IPS-15b (cell line): ENCODE data around the gene ZFYVE1.
"Not testable (repeated sequence)": the region's sequence is repeated elsewhere in the genome, so short reads cannot be mapped to it uniquely, and the experiment has no call there.

ENCODE experiments used
- H3K27me3 ChIP-seq: one replicate; pipeline ENCODE4 v1.6.1; 2013; ENCODE audit warnings: low read length; ENCODE audit not compliant: control insufficient read depth, insufficient read depth
- H3K36me3 ChIP-seq: one replicate; pipeline ENCODE4 v1.6.1; 2013; ENCODE audit warnings: low read length; ENCODE audit not compliant: control insufficient read depth, insufficient read depth
- H3K4me1 ChIP-seq: one replicate; pipeline ENCODE4 v1.6.1; 2013; ENCODE audit warnings: mild to moderate bottlenecking, low read length; ENCODE audit not compliant: control insufficient read depth, insufficient read depth
- H3K4me3 ChIP-seq: one replicate; pipeline ENCODE4 v1.5.1; 2013; ENCODE audit warnings: low read depth, low read length
- H3K9ac ChIP-seq: one replicate; pipeline ENCODE4 v1.6.1; 2013; ENCODE audit warnings: low read depth, mild to moderate bottlenecking, low read length
- H3K9me3 ChIP-seq: one replicate; pipeline ENCODE4 v1.6.1; 2013; ENCODE audit warnings: mild to moderate bottlenecking, low read length; ENCODE audit not compliant: control insufficient read depth, insufficient read depth

Gene ZFYVE1, protein sequence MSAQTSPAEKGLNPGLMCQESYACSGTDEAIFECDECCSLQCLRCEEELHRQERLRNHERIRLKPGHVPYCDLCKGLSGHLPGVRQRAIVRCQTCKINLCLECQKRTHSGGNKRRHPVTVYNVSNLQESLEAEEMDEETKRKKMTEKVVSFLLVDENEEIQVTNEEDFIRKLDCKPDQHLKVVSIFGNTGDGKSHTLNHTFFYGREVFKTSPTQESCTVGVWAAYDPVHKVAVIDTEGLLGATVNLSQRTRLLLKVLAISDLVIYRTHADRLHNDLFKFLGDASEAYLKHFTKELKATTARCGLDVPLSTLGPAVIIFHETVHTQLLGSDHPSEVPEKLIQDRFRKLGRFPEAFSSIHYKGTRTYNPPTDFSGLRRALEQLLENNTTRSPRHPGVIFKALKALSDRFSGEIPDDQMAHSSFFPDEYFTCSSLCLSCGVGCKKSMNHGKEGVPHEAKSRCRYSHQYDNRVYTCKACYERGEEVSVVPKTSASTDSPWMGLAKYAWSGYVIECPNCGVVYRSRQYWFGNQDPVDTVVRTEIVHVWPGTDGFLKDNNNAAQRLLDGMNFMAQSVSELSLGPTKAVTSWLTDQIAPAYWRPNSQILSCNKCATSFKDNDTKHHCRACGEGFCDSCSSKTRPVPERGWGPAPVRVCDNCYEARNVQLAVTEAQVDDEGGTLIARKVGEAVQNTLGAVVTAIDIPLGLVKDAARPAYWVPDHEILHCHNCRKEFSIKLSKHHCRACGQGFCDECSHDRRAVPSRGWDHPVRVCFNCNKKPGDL

DNA sequence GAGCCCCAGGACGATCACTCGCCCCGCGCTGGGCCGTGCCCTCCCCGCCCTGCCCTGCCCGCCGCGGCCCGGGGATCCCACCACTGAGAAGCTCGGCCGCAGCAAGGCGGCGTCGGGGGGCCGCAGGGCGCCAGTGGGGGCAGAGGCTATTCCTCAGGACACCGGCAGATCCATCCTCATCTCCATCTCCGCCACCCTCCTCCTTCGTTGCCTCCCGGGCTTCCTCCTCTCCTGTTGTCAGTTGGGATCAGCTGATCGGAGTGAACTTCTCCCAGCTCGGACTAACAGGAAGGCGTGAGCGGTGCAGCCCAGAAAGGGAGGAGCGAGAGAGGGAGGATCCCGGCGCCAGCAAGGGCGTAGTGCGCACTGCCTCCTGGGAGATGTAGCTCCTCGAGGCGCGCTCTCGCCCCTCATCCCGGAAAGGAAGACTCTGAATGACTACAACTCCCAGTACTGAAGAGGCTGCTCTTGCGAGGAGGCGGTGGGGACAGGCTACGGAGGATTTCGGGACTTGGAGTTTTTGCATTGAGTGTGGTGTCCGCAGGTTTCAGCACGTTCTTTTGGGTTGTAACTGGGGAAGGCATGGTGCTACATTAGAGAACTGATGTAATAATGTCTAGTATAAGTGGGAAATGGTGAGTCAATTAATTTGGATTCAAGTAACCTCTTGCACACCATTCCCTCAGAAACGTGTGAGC is at the start of gene ZFYVE1:
Gene ZFYVE1, minus strand, starts transcription at position 262 of the 698 bp plus-strand sequence. CDS start 2,598 bp downstream, outside the sequence.
- peak within 1 kb of the TSS; percentile 82 for H3K4me3 ChIP-seq
- peaks cover 7% of the 10 kb centered on the region for H3K36me3 ChIP-seq
- H3K9me3 ChIP-seq: no peaks in the 10 kb centered on the region
- H3K4me1 ChIP-seq: peaks cover 1% of the 10 kb centered on the region
- H3K27me3 ChIP-seq: no peaks in the 10 kb centered on the region
- peak within 1 kb of the TSS; percentile 73 for H3K9ac ChIP-seq

DNA sequence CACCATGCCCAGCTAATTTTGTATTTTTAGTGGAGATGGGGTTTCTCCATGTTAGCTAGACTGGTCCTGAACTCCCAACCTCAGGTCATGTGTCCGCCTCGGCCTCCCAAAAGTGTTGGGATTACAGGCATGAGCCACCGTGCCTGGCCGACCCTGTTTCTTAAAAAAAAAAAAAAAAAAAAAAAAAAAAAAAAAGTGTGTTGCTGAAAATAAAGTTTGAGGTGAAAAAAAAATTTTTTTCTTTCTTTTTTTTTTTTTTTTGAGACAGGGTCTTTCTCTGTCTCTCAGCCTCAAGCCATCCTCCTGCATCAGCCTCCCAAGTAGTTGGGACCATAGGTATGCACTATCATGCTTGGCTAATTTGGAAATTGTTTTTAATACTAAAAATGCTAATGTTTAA is 42.7 kb upstream of the ZFYVE1 start:
- Histone ChIP-seq H3K4me1 (peaks cover 4% of the 10 kb centered on the region), H3K4me3 (no peak overlapping the region), H3K27me3 (no peaks in the 10 kb centered on the region), H3K9ac (no peak overlapping the region), H3K9me3 (no peaks in the 10 kb centered on the region), H3K36me3 (peaks cover 6% of the 10 kb centered on the region)

GRCh38 chr14:73058922-73059673 is 32.2 kb upstream of the ZFYVE1 start:
- Histone ChIP-seq H3K27me3 (no peaks in the 10 kb centered on the region), H3K4me1 (no peaks in the 10 kb centered on the region), H3K36me3 (peaks cover 3% of the 10 kb centered on the region), H3K4me3 (peak overlapping the region; percentile 99), H3K9me3 (no peaks in the 10 kb centered on the region), H3K9ac (peak overlapping the region; percentile 98)

DNA sequence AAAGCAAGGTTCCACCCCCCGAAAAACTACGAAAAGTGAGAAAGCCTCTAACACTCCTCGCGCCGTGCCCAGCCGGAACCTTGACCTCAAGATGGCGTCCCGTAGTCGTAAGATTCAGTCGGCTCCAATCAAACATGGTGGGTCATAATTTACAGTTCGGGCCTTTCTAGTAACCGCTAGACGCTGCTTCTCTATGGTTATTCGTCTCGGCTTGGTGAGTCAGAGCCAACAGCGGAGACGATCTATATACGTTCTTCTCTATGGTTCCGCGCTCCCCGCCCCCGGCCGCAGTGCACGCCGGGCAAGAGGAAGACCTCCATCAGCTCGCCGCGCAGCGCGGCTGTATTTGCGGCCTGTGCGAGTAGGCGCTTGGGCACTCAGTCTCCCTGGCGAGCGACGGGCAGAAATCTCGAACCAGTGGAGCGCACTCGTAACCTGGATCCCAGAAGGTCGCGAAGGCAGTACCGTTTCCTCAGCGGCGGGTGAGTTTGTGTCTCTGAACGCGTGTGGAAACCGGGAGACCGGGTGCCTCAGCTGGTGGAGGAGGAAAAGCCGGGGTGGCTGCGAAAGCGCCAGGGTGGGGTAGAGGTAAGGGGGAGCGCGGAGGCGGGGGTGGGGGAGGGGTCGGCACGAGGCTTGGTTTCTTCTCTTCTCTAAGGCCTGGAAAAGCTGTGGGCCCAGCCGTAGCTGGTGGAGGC is 31.5 kb upstream of the ZFYVE1 start, which contains the start of gene RBM25:
Gene RBM25, plus strand, starts transcription at position 311 of the 698 bp plus-strand sequence. CDS start 13,108 bp downstream, outside the sequence.
- H3K27me3 ChIP-seq: no peaks in the 10 kb centered on the region
- H3K9ac ChIP-seq: peak within 1 kb of the TSS; percentile 98
- peaks cover 3% of the 10 kb centered on the region for H3K36me3 ChIP-seq
- H3K9me3 ChIP-seq: no peaks in the 10 kb centered on the region
- peak within 1 kb of the TSS; percentile 99 for H3K4me3 ChIP-seq
- no peaks in the 10 kb centered on the region for H3K4me1 ChIP-seq

GRCh38 chr14:73057944-73058223 is 31.0 kb upstream of the ZFYVE1 start:
- Histone ChIP-seq H3K4me3 (peak overlapping the region; percentile 99), H3K9me3 (no peaks in the 10 kb centered on the region), H3K4me1 (no peaks in the 10 kb centered on the region), H3K27me3 (no peaks in the 10 kb centered on the region), H3K9ac (peak overlapping the region; percentile 82), H3K36me3 (peaks cover 3% of the 10 kb centered on the region)

DNA sequence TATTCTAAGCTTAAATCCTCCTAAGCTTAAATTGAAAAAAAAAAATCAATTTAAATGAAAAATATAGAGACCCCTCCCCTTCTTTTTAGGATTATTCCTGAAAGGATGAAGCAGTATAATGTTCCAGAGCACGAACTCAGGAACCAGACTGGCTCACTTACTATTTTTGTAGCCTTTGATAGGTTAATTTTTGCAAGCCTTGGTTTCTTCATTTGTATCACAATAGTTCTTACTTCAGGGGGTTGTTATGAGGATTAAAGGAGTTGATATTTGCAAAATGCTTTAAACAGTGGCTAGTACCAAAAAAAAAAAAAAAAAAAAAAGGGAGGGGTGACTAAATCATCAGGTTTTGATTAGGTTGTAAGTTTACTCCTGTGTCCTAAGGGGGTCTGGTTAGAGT is 28.3 kb upstream of the ZFYVE1 start:
- no peaks in the 10 kb centered on the region for H3K27me3 ChIP-seq
- H3K4me3 ChIP-seq: no peak overlapping the region
- H3K36me3 ChIP-seq: peaks cover 3% of the 10 kb centered on the region
- H3K4me1 ChIP-seq: no peaks in the 10 kb centered on the region
- H3K9ac ChIP-seq: no peak overlapping the region
- H3K9me3 ChIP-seq: no peaks in the 10 kb centered on the region

DNA sequence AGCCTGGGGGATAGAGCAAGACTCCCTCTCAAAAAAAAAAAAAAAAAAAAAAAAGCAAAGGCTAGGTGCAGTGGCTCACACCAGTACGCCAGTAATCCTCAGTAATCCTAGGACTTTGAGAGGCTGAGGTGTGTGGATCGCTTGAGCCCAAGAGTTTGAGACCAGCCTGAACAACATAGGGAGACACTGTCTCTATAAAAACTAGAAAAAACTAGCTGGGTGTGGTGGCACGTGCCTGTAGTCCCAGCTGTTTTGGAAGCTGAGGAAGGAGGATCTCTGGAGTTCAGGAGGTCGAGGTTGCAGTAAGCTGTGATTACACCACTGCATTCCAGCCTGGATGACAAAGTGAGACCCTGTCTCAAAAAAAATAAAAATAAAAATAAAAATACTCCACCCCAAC is 22.5 kb upstream of the ZFYVE1 start:
- Histone ChIP-seq H3K36me3 (no peaks in the 10 kb centered on the region), H3K4me1 (no peaks in the 10 kb centered on the region), H3K27me3 (no peaks in the 10 kb centered on the region), H3K9me3 (no peaks in the 10 kb centered on the region), H3K4me3 (no peak overlapping the region), H3K9ac (no peak overlapping the region)

DNA sequence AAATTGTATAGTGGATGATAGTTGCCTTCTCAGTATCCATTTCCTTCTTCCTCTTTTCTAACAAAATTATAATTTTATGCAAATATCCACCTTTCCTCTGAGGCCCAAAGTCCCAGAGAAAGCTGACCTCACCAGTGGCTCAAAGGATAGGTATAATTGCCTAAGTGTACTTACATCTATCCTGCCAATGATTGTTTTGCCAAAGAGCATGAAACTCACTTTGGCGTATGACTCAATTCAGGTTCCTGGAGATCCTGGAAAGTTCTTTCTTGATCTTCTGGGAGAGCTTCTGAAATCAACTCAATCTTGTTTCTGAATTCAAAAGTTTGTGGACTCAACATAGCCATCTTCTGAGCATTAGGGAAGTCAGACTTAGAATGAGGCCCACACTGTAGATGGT is 20.9 kb upstream of the ZFYVE1 start:
- no peak overlapping the region for H3K9ac ChIP-seq
- H3K4me3 ChIP-seq: no peak overlapping the region

GRCh38 chr14:73036706-73037450 is 10.0 kb upstream of the ZFYVE1 start:
- not testable (repeated sequence) for H3K27me3 ChIP-seq, H3K9ac ChIP-seq, H3K9me3 ChIP-seq, H3K4me3 ChIP-seq, H3K36me3 ChIP-seq, H3K4me1 ChIP-seq

More for the DNA sequence above, 20.9 kb upstream of the ZFYVE1 start:
- Histone ChIP-seq H3K27me3 (no peaks in the 10 kb centered on the region), H3K4me1 (no peaks in the 10 kb centered on the region), H3K36me3 (no peaks in the 10 kb centered on the region), H3K9me3 (no peaks in the 10 kb centered on the region)

GRCh38 chr14:73027984-73028383 is 1.1 kb upstream of the ZFYVE1 start:
- Histone ChIP-seq H3K4me3 (no peak overlapping the region), H3K9ac (no peak overlapping the region), H3K36me3 (peaks cover 7% of the 10 kb centered on the region), H3K4me1 (no peaks in the 10 kb centered on the region), H3K27me3 (no peaks in the 10 kb centered on the region), H3K9me3 (no peaks in the 10 kb centered on the region)
